GM23338 (cell line): ENCODE results near the gene CEPT1.

ENCODE experiments used
- EZH2 ChIP-seq: fragments of 200-600 bp; sonication (generic); IDR thresholded peaks from one replicate; pipeline ENCODE4 v1.8.0; 2017; ENCODE audit warnings: antibody characterized with exemption, mild to moderate bottlenecking, low read depth; ENCODE audit not compliant: unreplicated experiment
- POLR2AphosphoS5 ChIP-seq: IDR thresholded peaks from 2 replicates; pipeline ENCODE4 v1.6.1; 2016; ENCODE audit warnings: antibody characterized with exemption, low read depth
- TF ChIP-seq, protein P1 (sequence below): IDR thresholded peaks from 2 replicates; pipeline ENCODE4 v1.6.1; 2016; ENCODE audit warnings: antibody characterized with exemption

DNA sequence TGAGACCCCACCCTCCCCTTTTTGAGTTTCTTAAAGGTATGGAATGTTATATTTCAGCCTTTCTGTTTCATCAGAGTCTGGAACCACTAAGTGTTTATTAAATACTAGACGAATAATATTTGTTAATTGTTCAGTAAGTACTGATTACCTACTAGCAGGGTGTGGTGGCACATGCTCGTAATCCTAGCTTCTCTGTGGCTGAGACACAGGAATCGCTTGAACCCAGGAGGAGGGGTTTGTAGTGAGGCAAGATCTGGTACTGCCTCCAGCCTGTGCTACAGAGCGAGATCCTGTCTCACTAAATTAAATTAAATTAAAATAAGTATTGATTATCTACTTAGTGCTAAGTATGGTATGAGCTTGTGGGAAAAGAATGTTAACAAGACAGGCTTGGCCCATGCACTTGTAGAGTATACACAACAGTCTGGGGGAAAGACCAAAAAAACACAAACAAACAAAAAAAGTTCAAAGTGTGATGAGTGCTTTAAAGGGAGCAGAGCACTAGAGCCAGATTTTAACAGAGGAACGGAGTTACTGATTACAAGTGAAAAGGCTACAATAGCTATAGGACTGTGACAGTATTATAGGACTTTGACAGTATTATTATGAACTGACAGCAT lies 2.4 kb downstream of the CEPT1 start:
- TF ChIP-seq POLR2AphosphoS5: no peak
- no peak for TF ChIP-seq EZH2
- TF ChIP-seq, protein P1, sequence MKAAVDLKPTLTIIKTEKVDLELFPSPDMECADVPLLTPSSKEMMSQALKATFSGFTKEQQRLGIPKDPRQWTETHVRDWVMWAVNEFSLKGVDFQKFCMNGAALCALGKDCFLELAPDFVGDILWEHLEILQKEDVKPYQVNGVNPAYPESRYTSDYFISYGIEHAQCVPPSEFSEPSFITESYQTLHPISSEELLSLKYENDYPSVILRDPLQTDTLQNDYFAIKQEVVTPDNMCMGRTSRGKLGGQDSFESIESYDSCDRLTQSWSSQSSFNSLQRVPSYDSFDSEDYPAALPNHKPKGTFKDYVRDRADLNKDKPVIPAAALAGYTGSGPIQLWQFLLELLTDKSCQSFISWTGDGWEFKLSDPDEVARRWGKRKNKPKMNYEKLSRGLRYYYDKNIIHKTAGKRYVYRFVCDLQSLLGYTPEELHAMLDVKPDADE: no peak
